ENCODE results near the gene COG5. TPM values are rescaled to one million over a fixed set of nuclear protein-coding genes. Genes with fewer than 3 reads are reported as not detected.

The COG5 gene
- total and polyA plus RNA-seq, 10 of the 15 experiments (the other 5 are each of a cell fraction or from before 2014, with no cell fraction given), result 5.5 to 27.9 (median 15.6) TPM

DNA sequence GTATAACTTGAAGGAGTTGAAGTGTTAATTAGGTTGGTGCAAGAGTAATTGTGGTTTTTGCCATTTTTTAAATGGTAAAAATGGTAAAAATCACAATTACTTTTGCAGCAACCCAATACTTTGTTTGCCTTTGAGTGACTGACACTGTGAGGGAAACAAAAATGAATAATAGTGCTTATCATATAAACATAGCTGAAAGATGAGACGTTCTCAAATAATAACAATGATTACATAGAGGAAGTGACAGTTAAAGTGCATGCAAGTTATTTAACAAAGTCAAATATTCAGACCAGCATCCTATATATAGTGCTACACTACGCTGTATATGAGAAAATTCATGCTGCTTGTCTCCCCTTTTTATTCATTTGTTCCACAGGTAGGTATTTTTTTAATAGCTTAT, 399.6 kb downstream of the COG5 start:
- H3K4me3 ChIP-seq, result no peak overlapping the region
- no peaks in the 10 kb centered on the region for H3K4me1 ChIP-seq (ENCODE audit: control insufficient read depth, insufficient read depth, low read length)
- DNase-seq (ENCODE audit: low read depth, low spot score), result no peak
- CTCF ChIA-PET, result interaction anchor here (0.7 to 1.4 kb wide), 2 partner anchors 26 to 112 kb away, joined by 3 read pairs; no protein-coding TSS in a partner anchor
- FAIRE-seq, result no peak
- H3K27ac ChIP-seq (ENCODE audit: control insufficient read depth, insufficient read depth), result no peak overlapping the region
- no peak overlapping the region for H3K9ac ChIP-seq (ENCODE audit: control insufficient read depth, insufficient read depth, low read length)
- no peak for ATAC-seq
- no peaks in the 10 kb centered on the region for H4K20me1 ChIP-seq (ENCODE audit: control insufficient read depth, insufficient read depth)
- no TSS peak for BruUV-seq (replicated peaks)
- SMC1A ChIA-PET (ENCODE audit: uncharacterized antibody, unreplicated experiment), result interaction anchor here (0.6 to 6.8 kb wide), 4 partner anchors 10 to 210 kb away, joined by 3 to 51 read pairs (median 5); no protein-coding TSS in a partner anchor
- no peak overlapping the region for H2AFZ ChIP-seq (ENCODE audit: control insufficient read depth, low read depth, low read length)
- 50% methylated on average over 2 of the region's 2 CpGs for WGBS (ENCODE audit: insufficient coverage, insufficient replicate concordance, low lambda C conversion rate, missing lambda C conversion rate)
- H3K36me3 ChIP-seq (ENCODE audit: control insufficient read depth in 2 of 2, insufficient read depth in 2 of 2, low read length in 1 of 2), result no peaks in the 10 kb centered on the region
- H3K9me3 ChIP-seq (replicated peaks; ENCODE audit: control insufficient read depth, insufficient read depth, low read length), result no peaks in the 10 kb centered on the region
- no peaks in the 10 kb centered on the region; the same call in none of the 2 replicates for H3K79me2 ChIP-seq (ENCODE audit: control insufficient read depth, insufficient read depth, low read length)
- RAD21 ChIA-PET (ENCODE audit: unreplicated experiment), result interaction anchor here (0.7 kb wide), 1 partner anchor 26 kb away, joined by 3 read pairs; no protein-coding TSS in a partner anchor
- TF ChIP-seq ZNF207 (IDR thresholded peaks at IDR 0.05; ENCODE audit: borderline replicate concordance), result no peak
- POLR2A ChIA-PET, result no interaction called here
- no peak overlapping the region for H3K4me2 ChIP-seq (ENCODE audit: control insufficient read depth, insufficient read depth)
- in situ Hi-C loops (cut with MboI) (no loop called here), intact Hi-C loops (cut with micrococcal nuclease; ENCODE audit: unreplicated experiment) (no loop called here)
- H3K27me3 ChIP-seq (replicated peaks in 1 of 2; ENCODE audit: control insufficient read depth in 2 of 2, insufficient read depth in 2 of 2, low read length in 1 of 2), result no peaks in the 10 kb centered on the region

- no peaks in the 10 kb centered on the region for H3K9me3 ChIP-seq (replicated peaks; ENCODE audit: control insufficient read depth, insufficient read depth, low read length)
- no peaks in the 10 kb centered on the region for H4K20me1 ChIP-seq (ENCODE audit: control insufficient read depth, insufficient read depth)
- H3K4me1 ChIP-seq (ENCODE audit: control insufficient read depth, insufficient read depth, low read length), result no peaks in the 10 kb centered on the region
- BruUV-seq (replicated peaks), result no TSS peak
- WGBS (ENCODE audit: insufficient coverage, insufficient replicate concordance, low lambda C conversion rate, missing lambda C conversion rate), result 57% methylated on average over 5 of the region's 5 CpGs
- no peak overlapping the region for H2AFZ ChIP-seq (ENCODE audit: control insufficient read depth, low read depth, low read length)
- POLR2A ChIA-PET, result no interaction called here
- RAD21 ChIA-PET (ENCODE audit: unreplicated experiment), result no interaction called here
- H3K36me3 ChIP-seq (ENCODE audit: control insufficient read depth in 2 of 2, insufficient read depth in 2 of 2, low read length in 1 of 2), result no peaks in the 10 kb centered on the region
- no peaks in the 10 kb centered on the region for H3K79me2 ChIP-seq (ENCODE audit: control insufficient read depth, insufficient read depth, low read length)
- no peak overlapping the region for H3K27ac ChIP-seq (ENCODE audit: control insufficient read depth, insufficient read depth)
- H3K4me2 ChIP-seq (ENCODE audit: control insufficient read depth, insufficient read depth), result no peak overlapping the region
- FAIRE-seq (no peak), DNase-seq (ENCODE audit: low read depth, low spot score) (no peak), ATAC-seq (no peak)
- intact Hi-C loops (cut with micrococcal nuclease; ENCODE audit: unreplicated experiment), result no loop called here
- CTCF ChIA-PET, result no interaction called here
- no peaks in the 10 kb centered on the region; a peak in 1 of 4 replicates for H3K27me3 ChIP-seq (replicated peaks in 1 of 2; ENCODE audit: control insufficient read depth in 2 of 2, insufficient read depth in 2 of 2, low read length in 1 of 2)
- no peak overlapping the region for H3K4me3 ChIP-seq
- in situ Hi-C loops (cut with MboI), result no loop called here
- no peak overlapping the region for H3K9ac ChIP-seq (ENCODE audit: control insufficient read depth, insufficient read depth, low read length)
- SMC1A ChIA-PET (ENCODE audit: uncharacterized antibody, unreplicated experiment), result interaction anchor here (1.0 kb wide), 1 partner anchor 11 kb away, joined by 3 read pairs; no protein-coding TSS in a partner anchor
- TF ChIP-seq MEF2B (IDR thresholded peaks at IDR 0.05; ENCODE audit: partially characterized antibody, poor library complexity, severe bottlenecking) (no peak), YY1 (IDR thresholded peaks at IDR 0.05; ENCODE audit: low read depth, low read length) (no peak), HDAC2 (IDR thresholded peaks at IDR 0.05) (no peak), MTA2 (IDR thresholded peaks at IDR 0.05; ENCODE audit: low read depth) (no peak), FOXM1 (IDR thresholded peaks at IDR 0.05; ENCODE audit: low read depth, low read length) (no peak), E4F1 (IDR thresholded peaks at IDR 0.05; ENCODE audit: borderline replicate concordance, partially characterized antibody) (no peak), ATF7 (IDR thresholded peaks at IDR 0.05; ENCODE audit: low read depth) (no peak), NR2F1 (conservative IDR thresholded peaks at IDR 0.05) (no peak), NR2C2 (IDR thresholded peaks at IDR 0.05; ENCODE audit: borderline replicate concordance, control insufficient read depth, insufficient read length, low read depth) (no peak), SP1 (IDR thresholded peaks at IDR 0.05; ENCODE audit: low read depth, low read length) (no peak), ZBED1 (IDR thresholded peaks at IDR 0.05; ENCODE audit: borderline replicate concordance) (no peak)
- TF ChIP-seq, protein P1, sequence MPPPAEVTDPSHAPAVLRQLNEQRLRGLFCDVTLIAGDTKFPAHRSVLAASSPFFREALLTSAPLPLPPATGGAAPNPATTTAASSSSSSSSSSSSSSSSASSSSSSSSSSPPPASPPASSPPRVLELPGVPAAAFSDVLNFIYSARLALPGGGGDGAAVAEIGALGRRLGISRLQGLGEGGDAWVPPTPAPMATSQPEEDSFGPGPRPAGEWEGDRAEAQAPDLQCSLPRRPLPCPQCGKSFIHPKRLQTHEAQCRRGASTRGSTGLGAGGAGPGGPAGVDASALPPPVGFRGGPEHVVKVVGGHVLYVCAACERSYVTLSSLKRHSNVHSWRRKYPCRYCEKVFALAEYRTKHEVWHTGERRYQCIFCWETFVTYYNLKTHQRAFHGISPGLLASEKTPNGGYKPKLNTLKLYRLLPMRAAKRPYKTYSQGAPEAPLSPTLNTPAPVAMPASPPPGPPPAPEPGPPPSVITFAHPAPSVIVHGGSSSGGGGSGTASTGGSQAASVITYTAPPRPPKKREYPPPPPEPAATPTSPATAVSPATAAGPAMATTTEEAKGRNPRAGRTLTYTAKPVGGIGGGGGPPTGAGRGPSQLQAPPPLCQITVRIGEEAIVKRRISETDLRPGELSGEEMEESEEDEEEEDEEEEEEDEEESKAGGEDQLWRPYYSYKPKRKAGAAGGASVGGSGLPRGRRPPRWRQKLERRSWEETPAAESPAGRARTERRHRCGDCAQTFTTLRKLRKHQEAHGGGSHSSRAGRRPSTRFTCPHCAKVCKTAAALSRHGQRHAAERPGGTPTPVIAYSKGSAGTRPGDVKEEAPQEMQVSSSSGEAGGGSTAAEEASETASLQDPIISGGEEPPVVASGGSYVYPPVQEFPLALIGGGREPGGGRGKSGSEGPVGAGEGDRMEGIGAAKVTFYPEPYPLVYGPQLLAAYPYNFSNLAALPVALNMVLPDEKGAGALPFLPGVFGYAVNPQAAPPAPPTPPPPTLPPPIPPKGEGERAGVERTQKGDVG (CRISPR knock-in tag; IDR thresholded peaks at IDR 0.05), result no peak
Observed at GRCh38 chr7:107162475-107162874, 401.2 kb downstream of the COG5 start.
